Lower lobe of right lung (tissue), 2 donors: ENCODE results near the gene POLD4. TPM values are rescaled to one million over a fixed set of nuclear protein-coding genes. Genes with fewer than 3 reads are reported as not detected.

Experiments
- ATAC-seq, 2 donors: fragments of 200-7000 bp; cut with Tn5 transposase; one replicate each; pipeline ENCODE4 v1.9.1; 2020 to 2022; ENCODE audit warnings: mild to moderate bottlenecking in 2 of 2, moderate library complexity in 2 of 2
- DNase-seq: peaks from one replicate; pipeline ENCODE4 v3.0.0-alpha.2; 2020
- H3K27ac ChIP-seq: fragments of 200-600 bp; one replicate; pipeline ENCODE4 v1.8.0; 2022
- H3K27me3 ChIP-seq: fragments of 200-600 bp; one replicate; pipeline ENCODE4 v1.8.0; 2022; ENCODE audit warnings: low read depth
- H3K36me3 ChIP-seq: fragments of 200-600 bp; one replicate; pipeline ENCODE4 v1.8.0; 2022; ENCODE audit warnings: mild to moderate bottlenecking
- H3K4me1 ChIP-seq: fragments of 200-600 bp; one replicate; pipeline ENCODE4 v1.8.0; 2022
- H3K4me3 ChIP-seq: fragments of 200-600 bp; one replicate; pipeline ENCODE4 v1.8.0; 2022; ENCODE audit warnings: mild to moderate bottlenecking
- H3K9me3 ChIP-seq: fragments of 200-600 bp; one replicate; pipeline ENCODE4 v1.8.0; 2022
- CTCF ChIP-seq: fragments of 200-600 bp; IDR thresholded peaks from one replicate; pipeline ENCODE4 v1.8.0; 2022; ENCODE audit warnings: antibody characterized with exemption, mild to moderate bottlenecking
- intact Hi-C: fragments of 100-400 bp; cut with DNase I; formaldehyde crosslinking; loops from one replicate; pipeline ENCODE4 v1.11.0; 2022
- total RNA-seq: library from RNA; stranded (reverse); fragmentation: NEBNext Ultra II Directional; extraction: Animal tissue kit (Norgen Biotek cat#: 25700); gene quantifications from one replicate; pipeline ENCODE4 v1.2.1, GENCODE V29; 2021
- donor health status: DM: no; HTN: yes; CAD: no; lungs with severe emphysema.

The POLD4 gene
- total RNA-seq, 1 donor from 2014 or later: 86.6 TPM

- DNase-seq (no peak), ATAC-seq (no peak)
- Histone ChIP-seq H3K36me3 (peaks cover 52% of the 10 kb centered on the region), H3K27me3 (no peaks in the 10 kb centered on the region), H3K4me1 (peaks cover 50% of the 10 kb centered on the region), H3K27ac (peak overlapping the region; percentile 94), H3K4me3 (peak overlapping the region; percentile 98), H3K9me3 (no peaks in the 10 kb centered on the region)
- intact Hi-C loops: no loop called here
- no peak for TF ChIP-seq CTCF
Observed at GRCh38 chr11:67400251-67400941, 47.0 kb upstream of the POLD4 start.

GRCh38 chr11:67398661-67399563 lies 45.6 kb upstream of the POLD4 start:
- H3K4me1 ChIP-seq: peaks cover 50% of the 10 kb centered on the region
- H3K27ac ChIP-seq: no peak overlapping the region
- H3K27me3 ChIP-seq: no peaks in the 10 kb centered on the region
- intact Hi-C loops: no loop called here
- H3K36me3 ChIP-seq: peaks cover 55% of the 10 kb centered on the region
- H3K4me3 ChIP-seq: no peak overlapping the region
- no peak for ATAC-seq
- DNase-seq: peak; percentile 45
- no peak for TF ChIP-seq CTCF
- H3K9me3 ChIP-seq: no peaks in the 10 kb centered on the region

- no peaks in the 10 kb centered on the region for H3K27me3 ChIP-seq
- peaks cover 44% of the 10 kb centered on the region for H3K4me1 ChIP-seq
- peaks cover 55% of the 10 kb centered on the region for H3K36me3 ChIP-seq
- ATAC-seq (no peak), DNase-seq (no peak)
- H3K27ac ChIP-seq: no peak overlapping the region
- no peak overlapping the region for H3K4me3 ChIP-seq
- intact Hi-C loops: no loop called here
- no peaks in the 10 kb centered on the region for H3K9me3 ChIP-seq
- no peak for TF ChIP-seq CTCF
Observed at GRCh38 chr11:67397986-67398660, 44.8 kb upstream of the POLD4 start.

GRCh38 chr11:67397536-67397935 lies 44.2 kb upstream of the POLD4 start:
- Histone ChIP-seq H3K27ac (no peak overlapping the region), H3K27me3 (no peaks in the 10 kb centered on the region), H3K36me3 (peaks cover 55% of the 10 kb centered on the region), H3K4me1 (peaks cover 41% of the 10 kb centered on the region), H3K9me3 (no peaks in the 10 kb centered on the region), H3K4me3 (no peak overlapping the region)
- intact Hi-C loops: no loop called here
- DNase-seq (no peak), ATAC-seq (no peak)
- no peak for TF ChIP-seq CTCF

- ATAC-seq (no peak), DNase-seq (no peak)
- Histone ChIP-seq H3K4me3 (no peak overlapping the region), H3K9me3 (no peaks in the 10 kb centered on the region), H3K36me3 (peaks cover 55% of the 10 kb centered on the region), H3K4me1 (peaks cover 38% of the 10 kb centered on the region), H3K27ac (no peak overlapping the region), H3K27me3 (no peaks in the 10 kb centered on the region)
- TF ChIP-seq CTCF: no peak
- intact Hi-C loops: no loop called here
Observed at GRCh38 chr11:67396587-67397389, 43.4 kb upstream of the POLD4 start.
